GM23338 (cell line): ENCODE measurements around the gene IFT88. TPM values are rescaled to one million over a fixed set of nuclear protein-coding genes. Genes with fewer than 3 reads are reported as not detected.

ENCODE experiments used
- ATAC-seq: fragments of 200-7000 bp; cut with Tn5 transposase; 3 replicates; pipeline ENCODE4 v1.9.1; 2020
- DNase-seq: peaks from one replicate; pipeline ENCODE4 v3.0.0-alpha.2; 2015; ENCODE audit warnings: low spot score
- H2AFZ ChIP-seq: fragments of 200-600 bp; sonication (generic); 2 replicates; pipeline ENCODE4 v1.8.0; 2016; ENCODE audit warnings: antibody characterized with exemption, mild to moderate bottlenecking, moderate library complexity
- H3F3A ChIP-seq: fragments of 200-600 bp; sonication (generic); replicated peaks from 2 replicates; pipeline ENCODE4 v1.8.0; 2017; ENCODE audit warnings: antibody characterized with exemption, mixed run types, low read depth
- H3K27ac ChIP-seq: fragments of 200-600 bp; sonication (generic); 2 replicates; pipeline ENCODE4 v1.6.1; 2016; ENCODE audit warnings: low read depth
- H3K27me3 ChIP-seq: fragments of 200-600 bp; sonication (generic); 2 replicates; pipeline ENCODE4 v1.8.0; 2016; ENCODE audit warnings: mild to moderate bottlenecking, mixed run types, moderate library complexity; ENCODE audit not compliant: insufficient read depth
- H3K36me3 ChIP-seq: fragments of 200-600 bp; sonication (generic); 2 replicates; pipeline ENCODE4 v1.8.0; 2016; ENCODE audit warnings: mild to moderate bottlenecking; ENCODE audit not compliant: insufficient read depth
- H3K4me1 ChIP-seq: fragments of 200-600 bp; sonication (generic); 2 replicates; pipeline ENCODE4 v1.8.0; 2016; ENCODE audit warnings: mild to moderate bottlenecking, moderate library complexity; ENCODE audit not compliant: insufficient read depth
- H3K4me2 ChIP-seq: fragments of 200-600 bp; sonication (generic); 2 replicates; pipeline ENCODE4 v1.7.1; 2017; ENCODE audit warnings: mixed run types
- H3K4me3 ChIP-seq: fragments of 200-600 bp; sonication (generic); 2 replicates; pipeline ENCODE4 v1.6.1; 2016; ENCODE audit warnings: mixed run types
- H3K79me2 ChIP-seq: fragments of 200-600 bp; sonication (generic); replicated peaks from 2 replicates; pipeline ENCODE4 v1.8.0; 2017; ENCODE audit warnings: mild to moderate bottlenecking; ENCODE audit not compliant: insufficient read depth
- H3K9me2 ChIP-seq: fragments of 200-600 bp; sonication (generic); 2 replicates; pipeline ENCODE4 v1.8.0; 2017; ENCODE audit not compliant: insufficient read depth
- H4K20me1 ChIP-seq: fragments of 200-600 bp; sonication (generic); replicated peaks from 2 replicates; pipeline ENCODE4 v1.8.0; 2017; ENCODE audit warnings: mild to moderate bottlenecking; ENCODE audit not compliant: insufficient read depth
- H3K27ac Mint-ChIP-seq: 2 replicates; pipeline ENCODE4 v1.8.0; 2020; ENCODE audit warnings: inconsistent platforms, mild to moderate bottlenecking, moderate library complexity, mixed read lengths
- H3K27me3 Mint-ChIP-seq: 3 replicates; pipeline ENCODE4 v1.8.0; 2022; ENCODE audit warnings: low read depth, mild to moderate bottlenecking, moderate library complexity, mixed read lengths, inconsistent platforms; ENCODE audit not compliant: insufficient read depth, poor library complexity
- H3K36me3 Mint-ChIP-seq: 3 replicates; pipeline ENCODE4 v1.8.0; 2021; ENCODE audit warnings: low read depth, mild to moderate bottlenecking, inconsistent platforms, moderate library complexity, mixed read lengths
- H3K4me1 Mint-ChIP-seq: 3 replicates; pipeline ENCODE4 v1.8.0; 2020; ENCODE audit warnings: mild to moderate bottlenecking, inconsistent platforms, mixed read lengths
- H3K4me3 Mint-ChIP-seq: 3 replicates; pipeline ENCODE4 v1.8.0; 2021; ENCODE audit warnings: moderate library complexity, mild to moderate bottlenecking, inconsistent platforms, mixed read lengths
- H3K9me3 Mint-ChIP-seq: 3 replicates; pipeline ENCODE4 v1.8.0; 2020; ENCODE audit warnings: moderate library complexity, mild to moderate bottlenecking, inconsistent platforms, mixed read lengths
- CREB1 ChIP-seq: fragments of 250-450 bp; sonication (Bioruptor Pico); IDR thresholded peaks from 2 replicates; pipeline ENCODE4 v1.5.0; 2020; ENCODE audit warnings: low read depth, mild to moderate bottlenecking, moderate library complexity
- EZH2 ChIP-seq: fragments of 200-600 bp; sonication (generic); IDR thresholded peaks from one replicate; pipeline ENCODE4 v1.8.0; 2017; ENCODE audit warnings: antibody characterized with exemption, mild to moderate bottlenecking, low read depth; ENCODE audit not compliant: unreplicated experiment
- EZH2phosphoT487 ChIP-seq: fragments of 200-600 bp; sonication (generic); IDR thresholded peaks from one replicate; pipeline ENCODE4 v1.8.1; 2018; ENCODE audit warnings: antibody characterized with exemption; ENCODE audit not compliant: unreplicated experiment
- JUNB ChIP-seq: IDR thresholded peaks from one replicate; pipeline ENCODE4 v1.6.1; 2016; ENCODE audit warnings: antibody characterized with exemption; ENCODE audit not compliant: unreplicated experiment
- NANOG ChIP-seq: IDR thresholded peaks from 2 replicates; pipeline ENCODE4 v1.6.1; 2016; ENCODE audit warnings: antibody characterized with exemption, borderline replicate concordance
- POLR2AphosphoS5 ChIP-seq: IDR thresholded peaks from 2 replicates; pipeline ENCODE4 v1.6.1; 2016; ENCODE audit warnings: antibody characterized with exemption, low read depth
- STAT1 ChIP-seq: IDR thresholded peaks from one replicate; pipeline ENCODE4 v1.6.1; 2016; ENCODE audit warnings: antibody characterized with exemption; ENCODE audit not compliant: unreplicated experiment
- ZNF114 ChIP-seq: fragments of 250-450 bp; sonication (Bioruptor Pico); IDR thresholded peaks from 2 replicates; pipeline ENCODE4 v1.5.0; 2020; ENCODE audit warnings: mild to moderate bottlenecking, moderate library complexity
- ZNF331 ChIP-seq: fragments of 250-450 bp; sonication (Bioruptor Pico); IDR thresholded peaks from 2 replicates; pipeline ENCODE4 v1.5.0; 2020; ENCODE audit warnings: low read depth, mild to moderate bottlenecking, moderate library complexity
- ZNF462 ChIP-seq: fragments of 250-450 bp; sonication (Bioruptor Pico); IDR thresholded peaks from 2 replicates; pipeline ENCODE4 v1.5.0; 2020; ENCODE audit warnings: mild to moderate bottlenecking, moderate library complexity
- polyA plus RNA-seq: library from polyadenylated mRNA; unstranded; fragments of >200 nt; fragmentation: Nextera tagmentation; extraction: Ambion mirVana; gene quantifications from 2 replicates; pipeline ENCODE4 v1.2.1, GENCODE V29; 2016
- total RNA-seq: library from RNA; depleted of rRNA; stranded (reverse); fragments of >200 nt; shearing (Covaris generic); gene quantifications from 2 replicates; pipeline ENCODE4 v1.2.3, GENCODE V29; 2014
- TF ChIP-seq, protein P1 (sequence below), 2 experiments: fragments of 200-600 bp in 1 of 2; sonication (generic) in 1 of 2; conservative IDR thresholded peaks; 2 replicates each; pipeline versions ENCODE4 v1.5.1 to v1.6.1; 2016 to 2017; ENCODE audit warnings: antibody characterized with exemption in 2 of 2, low read depth in 2 of 2, mild to moderate bottlenecking in 2 of 2, moderate library complexity in 1 of 2
- TF ChIP-seq, protein P2 (sequence below): IDR thresholded peaks from one replicate; pipeline ENCODE4 v1.6.1; 2018; ENCODE audit warnings: antibody characterized with exemption; ENCODE audit not compliant: unreplicated experiment
- TF ChIP-seq, protein P3 (sequence below): IDR thresholded peaks from 2 replicates; pipeline ENCODE4 v1.6.1; 2016; ENCODE audit warnings: antibody characterized with exemption

IFT88 gene
- total and polyA plus RNA-seq, 2 experiments from 2014 or later: 8.2 to 8.7 TPM

DNA sequence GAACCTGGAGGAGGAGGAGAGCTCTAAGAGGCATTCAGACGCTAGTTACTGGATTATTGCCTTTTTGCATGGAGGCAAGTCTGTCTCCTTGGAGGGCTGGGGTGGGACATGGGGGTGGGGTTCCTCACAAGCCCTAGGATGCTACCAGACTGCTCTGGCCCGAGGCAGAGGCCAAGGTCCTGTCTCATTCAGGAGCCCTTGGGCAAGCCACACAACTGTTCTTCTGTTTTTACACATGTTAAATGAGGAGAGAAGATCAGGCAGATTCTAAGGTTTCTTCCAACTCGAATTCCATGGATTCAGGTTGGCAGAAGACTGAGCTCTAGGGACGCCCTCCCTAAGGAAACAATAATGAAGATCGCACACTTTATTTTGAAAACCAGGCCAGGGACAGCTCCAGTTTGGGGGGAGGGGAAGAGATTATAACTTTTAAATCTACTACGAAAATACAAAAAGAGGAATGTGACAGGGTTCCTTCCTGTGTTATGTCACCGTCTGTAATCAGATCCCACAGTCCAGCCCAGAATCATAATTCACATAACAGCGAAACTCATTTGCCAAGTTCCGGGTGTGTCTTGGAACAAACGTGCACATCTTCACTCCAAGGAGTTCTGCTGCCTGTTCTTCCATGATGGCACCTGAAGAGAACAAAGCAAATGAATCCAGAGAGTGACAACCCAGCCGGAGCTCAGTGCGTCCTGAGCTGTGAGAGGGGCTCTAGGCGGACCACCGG, 161.8 kb downstream of the IFT88 start:
- ATAC-seq: no peak
- no peaks in the 10 kb centered on the region for H3K79me2 ChIP-seq
- H3K4me1 Mint-ChIP-seq: no peaks in the 10 kb centered on the region

More for the DNA sequence above, 161.8 kb downstream of the IFT88 start:
- Histone ChIP-seq H3F3A (no peaks in the 10 kb centered on the region), H2AFZ (no peak overlapping the region), H3K4me2 (no peak overlapping the region), H3K36me3 (no peaks in the 10 kb centered on the region), H3K4me3 (no peak overlapping the region), H3K9me2 (no peaks in the 10 kb centered on the region), H3K27ac (no peak overlapping the region), H4K20me1 (no peaks in the 10 kb centered on the region; the same call in 1 of the 2 replicates), H3K27me3 (no peaks in the 10 kb centered on the region), H3K4me1 (no peaks in the 10 kb centered on the region)
- DNase-seq: no peak
- no peak for TF ChIP-seq NANOG
- no peak for TF ChIP-seq ZNF331 (CRISPR knock-in tag)
- no peak for TF ChIP-seq ZNF114
- TF ChIP-seq EZH2phosphoT487: no peak
- TF ChIP-seq EZH2: no peak
- TF ChIP-seq, protein P1, sequence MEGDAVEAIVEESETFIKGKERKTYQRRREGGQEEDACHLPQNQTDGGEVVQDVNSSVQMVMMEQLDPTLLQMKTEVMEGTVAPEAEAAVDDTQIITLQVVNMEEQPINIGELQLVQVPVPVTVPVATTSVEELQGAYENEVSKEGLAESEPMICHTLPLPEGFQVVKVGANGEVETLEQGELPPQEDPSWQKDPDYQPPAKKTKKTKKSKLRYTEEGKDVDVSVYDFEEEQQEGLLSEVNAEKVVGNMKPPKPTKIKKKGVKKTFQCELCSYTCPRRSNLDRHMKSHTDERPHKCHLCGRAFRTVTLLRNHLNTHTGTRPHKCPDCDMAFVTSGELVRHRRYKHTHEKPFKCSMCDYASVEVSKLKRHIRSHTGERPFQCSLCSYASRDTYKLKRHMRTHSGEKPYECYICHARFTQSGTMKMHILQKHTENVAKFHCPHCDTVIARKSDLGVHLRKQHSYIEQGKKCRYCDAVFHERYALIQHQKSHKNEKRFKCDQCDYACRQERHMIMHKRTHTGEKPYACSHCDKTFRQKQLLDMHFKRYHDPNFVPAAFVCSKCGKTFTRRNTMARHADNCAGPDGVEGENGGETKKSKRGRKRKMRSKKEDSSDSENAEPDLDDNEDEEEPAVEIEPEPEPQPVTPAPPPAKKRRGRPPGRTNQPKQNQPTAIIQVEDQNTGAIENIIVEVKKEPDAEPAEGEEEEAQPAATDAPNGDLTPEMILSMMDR (conservative IDR thresholded peaks at IDR 0.05; ENCODE audit: low read depth in 2 of 2): no peak
- no peak for TF ChIP-seq CREB1
- no peak for TF ChIP-seq POLR2AphosphoS5
- TF ChIP-seq, protein P2, sequence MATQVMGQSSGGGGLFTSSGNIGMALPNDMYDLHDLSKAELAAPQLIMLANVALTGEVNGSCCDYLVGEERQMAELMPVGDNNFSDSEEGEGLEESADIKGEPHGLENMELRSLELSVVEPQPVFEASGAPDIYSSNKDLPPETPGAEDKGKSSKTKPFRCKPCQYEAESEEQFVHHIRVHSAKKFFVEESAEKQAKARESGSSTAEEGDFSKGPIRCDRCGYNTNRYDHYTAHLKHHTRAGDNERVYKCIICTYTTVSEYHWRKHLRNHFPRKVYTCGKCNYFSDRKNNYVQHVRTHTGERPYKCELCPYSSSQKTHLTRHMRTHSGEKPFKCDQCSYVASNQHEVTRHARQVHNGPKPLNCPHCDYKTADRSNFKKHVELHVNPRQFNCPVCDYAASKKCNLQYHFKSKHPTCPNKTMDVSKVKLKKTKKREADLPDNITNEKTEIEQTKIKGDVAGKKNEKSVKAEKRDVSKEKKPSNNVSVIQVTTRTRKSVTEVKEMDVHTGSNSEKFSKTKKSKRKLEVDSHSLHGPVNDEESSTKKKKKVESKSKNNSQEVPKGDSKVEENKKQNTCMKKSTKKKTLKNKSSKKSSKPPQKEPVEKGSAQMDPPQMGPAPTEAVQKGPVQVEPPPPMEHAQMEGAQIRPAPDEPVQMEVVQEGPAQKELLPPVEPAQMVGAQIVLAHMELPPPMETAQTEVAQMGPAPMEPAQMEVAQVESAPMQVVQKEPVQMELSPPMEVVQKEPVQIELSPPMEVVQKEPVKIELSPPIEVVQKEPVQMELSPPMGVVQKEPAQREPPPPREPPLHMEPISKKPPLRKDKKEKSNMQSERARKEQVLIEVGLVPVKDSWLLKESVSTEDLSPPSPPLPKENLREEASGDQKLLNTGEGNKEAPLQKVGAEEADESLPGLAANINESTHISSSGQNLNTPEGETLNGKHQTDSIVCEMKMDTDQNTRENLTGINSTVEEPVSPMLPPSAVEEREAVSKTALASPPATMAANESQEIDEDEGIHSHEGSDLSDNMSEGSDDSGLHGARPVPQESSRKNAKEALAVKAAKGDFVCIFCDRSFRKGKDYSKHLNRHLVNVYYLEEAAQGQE: no peak
- TF ChIP-seq JUNB: no peak
- TF ChIP-seq ZNF462 (CRISPR knock-in tag): no peak
- TF ChIP-seq, protein P3, sequence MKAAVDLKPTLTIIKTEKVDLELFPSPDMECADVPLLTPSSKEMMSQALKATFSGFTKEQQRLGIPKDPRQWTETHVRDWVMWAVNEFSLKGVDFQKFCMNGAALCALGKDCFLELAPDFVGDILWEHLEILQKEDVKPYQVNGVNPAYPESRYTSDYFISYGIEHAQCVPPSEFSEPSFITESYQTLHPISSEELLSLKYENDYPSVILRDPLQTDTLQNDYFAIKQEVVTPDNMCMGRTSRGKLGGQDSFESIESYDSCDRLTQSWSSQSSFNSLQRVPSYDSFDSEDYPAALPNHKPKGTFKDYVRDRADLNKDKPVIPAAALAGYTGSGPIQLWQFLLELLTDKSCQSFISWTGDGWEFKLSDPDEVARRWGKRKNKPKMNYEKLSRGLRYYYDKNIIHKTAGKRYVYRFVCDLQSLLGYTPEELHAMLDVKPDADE: no peak
- no peak for TF ChIP-seq STAT1
- no peaks in the 10 kb centered on the region for H3K36me3 Mint-ChIP-seq
- H3K27me3 Mint-ChIP-seq: peaks cover 2% of the 10 kb centered on the region
- H3K27ac Mint-ChIP-seq: no peak overlapping the region
- H3K4me3 Mint-ChIP-seq: no peak overlapping the region
- no peaks in the 10 kb centered on the region for H3K9me3 Mint-ChIP-seq
